ENCODE data around the gene FBXO5. TPM values are rescaled to one million over a fixed set of nuclear protein-coding genes. Genes with fewer than 3 reads are reported as not detected.

The FBXO5 gene
- total RNA-seq, 1 experiment from 2014 or later, result 47.4 TPM

GRCh38 chr6:152941746-152942145 is 41.1 kb downstream of the FBXO5 start:
- Mint-ChIP-seq H3K4me1 (peaks cover 3% of the 10 kb centered on the region), H3K4me3 (no peak overlapping the region), H3K9me3 (no peaks in the 10 kb centered on the region), H3K27ac (no peak overlapping the region), H3K36me3 (no peaks in the 10 kb centered on the region), H3K27me3 (ENCODE audit: low read depth) (no peaks in the 10 kb centered on the region)
- POLR2A ChIA-PET, result no interaction called here
- ATAC-seq, result no peak
- CTCF ChIA-PET, result no interaction called here
- no peak for TF ChIP-seq TP53 (CRISPR knock-in tag; IDR thresholded peaks at IDR 0.05)
- no peak for TF ChIP-seq ZSCAN18 (CRISPR knock-in tag; IDR thresholded peaks at IDR 0.05)
- TF ChIP-seq ZNF138 (CRISPR knock-in tag; conservative IDR thresholded peaks at IDR 0.05), result no peak
- TF ChIP-seq NFE2L1 (CRISPR knock-in tag; IDR thresholded peaks at IDR 0.05), result no peak
- no peak for TF ChIP-seq JAZF1 (CRISPR knock-in tag; IDR thresholded peaks at IDR 0.05)
- no peak for TF ChIP-seq E2F1 (CRISPR knock-in tag; IDR thresholded peaks at IDR 0.05)
- no peak for TF ChIP-seq E2F4 (CRISPR knock-in tag; IDR thresholded peaks at IDR 0.05; ENCODE audit: borderline replicate concordance, low read depth)
- no peak for TF ChIP-seq NR2C2 (CRISPR knock-in tag; IDR thresholded peaks at IDR 0.05)
- no peak for TF ChIP-seq IRF1 (CRISPR knock-in tag; IDR thresholded peaks at IDR 0.05)
- TF ChIP-seq FOXJ3 (CRISPR knock-in tag; IDR thresholded peaks at IDR 0.05; ENCODE audit: borderline replicate concordance), result no peak
- TF ChIP-seq JUN (CRISPR knock-in tag; IDR thresholded peaks at IDR 0.05), result no peak
- TF ChIP-seq NR1H2 (CRISPR knock-in tag; IDR thresholded peaks at IDR 0.05), result no peak
- no peak for TF ChIP-seq TEAD4 (CRISPR knock-in tag; IDR thresholded peaks at IDR 0.05)
- TF ChIP-seq PREB (CRISPR knock-in tag; IDR thresholded peaks at IDR 0.05; ENCODE audit: borderline replicate concordance), result no peak
- TF ChIP-seq ZNF425 (CRISPR knock-in tag; conservative IDR thresholded peaks at IDR 0.05), result no peak
- no peak for DNase-seq (ENCODE audit: low spot score)

GRCh38 chr6:152932865-152933264 is 50.0 kb downstream of the FBXO5 start:
- H3K4me3 Mint-ChIP-seq, result no peak overlapping the region
- H3K9me3 Mint-ChIP-seq, result no peaks in the 10 kb centered on the region
- DNase-seq (ENCODE audit: low spot score) (no peak), ATAC-seq (no peak)
- H3K4me1 Mint-ChIP-seq, result no peaks in the 10 kb centered on the region
- H3K27ac Mint-ChIP-seq, result no peak overlapping the region
- ChIA-PET CTCF (no interaction called here), POLR2A (no interaction called here)
- TF ChIP-seq JAZF1 (CRISPR knock-in tag; IDR thresholded peaks at IDR 0.05) (no peak), GTF2I (CRISPR knock-in tag; conservative IDR thresholded peaks at IDR 0.05) (no peak), PRDM15 (CRISPR knock-in tag; IDR thresholded peaks at IDR 0.05) (no peak), ZNF138 (CRISPR knock-in tag; conservative IDR thresholded peaks at IDR 0.05) (no peak), SMAD3 (CRISPR knock-in tag; IDR thresholded peaks at IDR 0.05; ENCODE audit: borderline replicate concordance) (no peak), PREB (CRISPR knock-in tag; IDR thresholded peaks at IDR 0.05; ENCODE audit: borderline replicate concordance) (no peak), CREB1 (CRISPR knock-in tag; IDR thresholded peaks at IDR 0.05) (no peak), RORB (CRISPR knock-in tag; IDR thresholded peaks at IDR 0.05) (no peak), FOXP1 (CRISPR knock-in tag; IDR thresholded peaks at IDR 0.05; ENCODE audit: borderline replicate concordance) (no peak)
- H3K36me3 Mint-ChIP-seq, result no peaks in the 10 kb centered on the region
- H3K27me3 Mint-ChIP-seq (ENCODE audit: low read depth), result no peaks in the 10 kb centered on the region

Data from WTC11 (cell line).